Esophagus squamous epithelium (tissue), 5 donors: ENCODE measurements around the gene KLHL8. TPM values are rescaled to one million over a fixed set of nuclear protein-coding genes. Genes with fewer than 3 reads are reported as not detected.

Experiments used
- DNase-seq: peaks from one replicate; lab custom pipeline; 2025; lab: John Stamatoyannopoulos, UW
- H3K27ac ChIP-seq, 4 donors: fragments of 200-600 bp; sonication (generic); one replicate each; pipeline ENCODE4 v1.5.1; 2016 to 2019; ENCODE audit warnings: mild to moderate bottlenecking in 1 of 4
- H3K27me3 ChIP-seq, 4 donors: fragments of 200-600 bp; sonication (generic); 1 replicate in 3 of 4; 2 replicates in 1 of 4; pipeline versions ENCODE4 v1.5.1 to v1.6.0; 2017 to 2021; ENCODE audit warnings: antibody characterized with exemption in 1 of 4
- H3K36me3 ChIP-seq, 3 donors: fragments of 200-600 bp; sonication (generic); one replicate each; pipeline ENCODE4 v1.5.1; 2016 to 2019
- H3K4me1 ChIP-seq, 3 donors: fragments of 200-600 bp; sonication (generic); one replicate each; pipeline ENCODE4 v1.5.1; 2017 to 2019
- H3K4me3 ChIP-seq, 4 donors: fragments of 200-600 bp; sonication (generic); 1 replicate in 3 of 4; 2 replicates in 1 of 4; pipeline ENCODE4 v1.5.1; 2016 to 2019; ENCODE audit warnings: mild to moderate bottlenecking in 2 of 4, moderate library complexity in 1 of 4
- H3K9me3 ChIP-seq, 3 donors: fragments of 200-600 bp; sonication (generic); one replicate each; pipeline ENCODE4 v1.5.1; 2016 to 2019
- POLR2A ChIP-seq, 4 donors: fragments of 450-650 bp; IDR thresholded peaks; one replicate each; pipeline ENCODE4 v1.6.1; 2017; ENCODE audit warnings: antibody characterized with exemption in 4 of 4, mild to moderate bottlenecking in 4 of 4, moderate library complexity in 3 of 4
- WGBS, 2 donors: methylation state at CpG; one replicate each; pipeline ENCODE4 v1.1.5; 2018; 5-methylcytosine and 5-hydroxymethylcytosine counted together
- intact Hi-C: fragments of 100-400 bp; cut with DNase I; formaldehyde crosslinking; loops from one replicate; pipeline ENCODE4 v1.15.0; 2022
- total RNA-seq, 4 donors: library from RNA; depleted of rRNA; stranded (reverse); fragments of >200 nt; gene quantifications; one replicate each; pipeline ENCODE4 v1.1.0, GENCODE V29; 2016
- TF ChIP-seq, protein P1 (sequence below), 6 experiments: fragments of 450-650 bp in 4 of 6; fragments of 200-600 bp in 2 of 6; sonication (generic) in 2 of 6; IDR thresholded peaks; one replicate each; pipeline ENCODE4 v1.5.1; 2016 to 2019; ENCODE audit warnings: antibody characterized with exemption in 6 of 6, mild to moderate bottlenecking in 4 of 6, moderate library complexity in 4 of 6
- donor health status: DM: yes; HTN: yes; CAD: no.

Gene KLHL8
- total RNA-seq, 4 donors from 2014 or later: 4.4 to 9.9 (median 6.9) TPM

DNA sequence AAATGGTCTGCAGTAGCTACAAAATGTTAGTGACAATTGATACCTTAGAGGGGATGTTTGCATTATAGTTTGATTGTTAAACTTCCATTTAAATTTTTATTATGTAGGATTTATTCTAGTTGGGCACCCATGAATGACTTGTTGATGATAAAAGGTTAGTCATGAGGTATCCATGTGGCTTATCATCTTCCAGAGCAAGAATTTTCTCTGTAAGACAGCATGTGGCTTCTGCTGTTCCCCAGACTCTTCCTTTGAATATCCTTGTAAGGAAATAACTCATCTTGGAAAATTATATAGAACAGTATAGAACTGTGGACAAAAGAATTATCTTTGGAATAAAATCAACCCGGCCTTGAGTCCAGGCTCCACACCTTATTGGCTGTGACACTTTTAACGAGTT, 40.1 kb upstream of the KLHL8 start:
- no peak overlapping the region for H3K4me3 ChIP-seq
- TF ChIP-seq, protein P1, sequence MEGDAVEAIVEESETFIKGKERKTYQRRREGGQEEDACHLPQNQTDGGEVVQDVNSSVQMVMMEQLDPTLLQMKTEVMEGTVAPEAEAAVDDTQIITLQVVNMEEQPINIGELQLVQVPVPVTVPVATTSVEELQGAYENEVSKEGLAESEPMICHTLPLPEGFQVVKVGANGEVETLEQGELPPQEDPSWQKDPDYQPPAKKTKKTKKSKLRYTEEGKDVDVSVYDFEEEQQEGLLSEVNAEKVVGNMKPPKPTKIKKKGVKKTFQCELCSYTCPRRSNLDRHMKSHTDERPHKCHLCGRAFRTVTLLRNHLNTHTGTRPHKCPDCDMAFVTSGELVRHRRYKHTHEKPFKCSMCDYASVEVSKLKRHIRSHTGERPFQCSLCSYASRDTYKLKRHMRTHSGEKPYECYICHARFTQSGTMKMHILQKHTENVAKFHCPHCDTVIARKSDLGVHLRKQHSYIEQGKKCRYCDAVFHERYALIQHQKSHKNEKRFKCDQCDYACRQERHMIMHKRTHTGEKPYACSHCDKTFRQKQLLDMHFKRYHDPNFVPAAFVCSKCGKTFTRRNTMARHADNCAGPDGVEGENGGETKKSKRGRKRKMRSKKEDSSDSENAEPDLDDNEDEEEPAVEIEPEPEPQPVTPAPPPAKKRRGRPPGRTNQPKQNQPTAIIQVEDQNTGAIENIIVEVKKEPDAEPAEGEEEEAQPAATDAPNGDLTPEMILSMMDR (IDR thresholded peaks at IDR 0.05): no peak
- no peak for TF ChIP-seq POLR2A (IDR thresholded peaks at IDR 0.05)
- no peaks in the 10 kb centered on the region for H3K9me3 ChIP-seq
- no peaks in the 10 kb centered on the region for H3K27me3 ChIP-seq
- intact Hi-C loops: no loop called here
- H3K36me3 ChIP-seq: no peaks in the 10 kb centered on the region
- DNase-seq: no peak
- no peak overlapping the region for H3K27ac ChIP-seq
- H3K4me1 ChIP-seq: no peaks in the 10 kb centered on the region
- 88 to 93% methylated on average over 2 of the region's 2 CpGs for WGBS, 2 donors

DNA sequence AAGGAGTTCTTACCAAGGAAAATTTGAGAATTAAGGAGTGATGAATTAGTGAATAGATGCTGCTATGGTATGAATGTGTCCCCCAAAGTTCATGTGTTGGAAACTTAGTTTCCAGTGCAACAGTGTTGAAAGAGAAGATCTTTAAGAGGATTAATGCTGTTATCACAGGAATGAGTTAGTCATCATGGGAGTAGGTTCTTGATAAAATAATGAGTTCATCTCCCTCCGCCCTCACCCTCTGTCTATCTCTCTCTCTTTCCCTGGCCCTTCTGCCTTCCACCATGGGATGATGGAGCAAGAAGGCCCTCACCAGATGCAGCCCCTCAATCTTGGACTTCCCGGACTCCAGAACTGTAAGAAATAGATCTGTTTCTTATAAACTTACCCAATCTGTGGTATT, 38.3 kb upstream of the KLHL8 start:
- intact Hi-C loops: no loop called here
- WGBS, 2 donors: 91 to 94% methylated on average over 2 of the region's 2 CpGs
- DNase-seq: no peak

DNA sequence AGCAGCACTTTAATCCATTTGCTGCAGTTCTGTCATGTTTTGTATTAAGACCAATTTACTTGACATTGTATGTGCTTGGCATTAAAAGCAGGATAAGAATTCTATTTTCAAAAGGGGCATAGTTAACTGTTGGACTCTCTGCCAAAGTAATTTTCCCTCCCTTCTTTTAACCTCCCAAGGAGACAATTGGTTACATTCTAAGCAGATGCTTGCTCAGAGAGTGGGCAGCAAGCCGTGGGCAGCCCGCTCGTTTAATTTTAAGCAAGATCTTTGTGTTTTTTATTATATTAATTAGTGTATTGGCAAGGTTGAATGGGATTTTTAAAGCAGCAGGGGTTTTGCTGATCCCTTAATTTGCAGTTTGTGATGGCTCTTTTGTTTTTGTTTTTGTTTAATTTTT, 37.1 kb upstream of the KLHL8 start:
- no peak overlapping the region for H3K4me3 ChIP-seq
- H3K36me3 ChIP-seq: no peaks in the 10 kb centered on the region
- no peaks in the 10 kb centered on the region for H3K27me3 ChIP-seq
- H3K4me1 ChIP-seq: no peaks in the 10 kb centered on the region
- intact Hi-C loops: no loop called here
- TF ChIP-seq POLR2A (IDR thresholded peaks at IDR 0.05): no peak
- TF ChIP-seq, protein P1 (IDR thresholded peaks at IDR 0.05): no peak
- DNase-seq: no peak
- no peaks in the 10 kb centered on the region for H3K9me3 ChIP-seq
- no peak overlapping the region for H3K27ac ChIP-seq
- 20 to 53% methylated on average over 3 of the region's 3 CpGs for WGBS, 2 donors

More for the DNA sequence above, 38.3 kb upstream of the KLHL8 start:
- Histone ChIP-seq H3K27ac (no peak overlapping the region), H3K36me3 (no peaks in the 10 kb centered on the region), H3K4me3 (no peak overlapping the region), H3K27me3 (no peaks in the 10 kb centered on the region), H3K9me3 (no peaks in the 10 kb centered on the region), H3K4me1 (no peaks in the 10 kb centered on the region)
- TF ChIP-seq POLR2A (IDR thresholded peaks at IDR 0.05): no peak
- TF ChIP-seq, protein P1 (IDR thresholded peaks at IDR 0.05): no peak

DNA sequence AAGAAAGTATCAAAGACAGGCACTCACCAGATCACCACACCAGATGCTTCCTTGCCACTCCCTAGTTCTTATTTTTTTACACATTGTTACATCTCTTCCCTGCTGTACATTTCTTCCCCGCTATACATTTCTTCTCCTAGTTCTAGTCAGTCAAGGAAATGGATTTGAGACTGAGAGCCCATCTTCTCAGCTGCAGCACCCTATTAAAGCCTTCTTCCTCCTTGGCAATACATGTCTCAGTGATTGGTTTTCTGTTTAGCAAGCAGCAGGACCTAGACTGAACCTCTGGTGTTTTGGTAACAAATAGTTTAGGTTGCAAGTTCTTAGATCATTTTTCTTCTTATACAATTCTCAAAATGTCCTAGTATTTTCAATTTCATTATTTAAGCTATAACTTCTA, 35.3 kb upstream of the KLHL8 start:
- H3K9me3 ChIP-seq: no peaks in the 10 kb centered on the region
- no peaks in the 10 kb centered on the region for H3K36me3 ChIP-seq
- H3K27me3 ChIP-seq: no peaks in the 10 kb centered on the region
- DNase-seq: no peak
- TF ChIP-seq POLR2A (IDR thresholded peaks at IDR 0.05): no peak
- TF ChIP-seq, protein P1 (IDR thresholded peaks at IDR 0.05): no peak
- peaks cover 0 to 4% (median 0%) of the 10 kb centered on the region in 3 donors for H3K4me1 ChIP-seq
- H3K4me3 ChIP-seq: no peak overlapping the region
- H3K27ac ChIP-seq: no peak overlapping the region
- intact Hi-C loops: no loop called here
- 93 to 94% methylated on average over 1 of the region's 1 CpG for WGBS, 2 donors

DNA sequence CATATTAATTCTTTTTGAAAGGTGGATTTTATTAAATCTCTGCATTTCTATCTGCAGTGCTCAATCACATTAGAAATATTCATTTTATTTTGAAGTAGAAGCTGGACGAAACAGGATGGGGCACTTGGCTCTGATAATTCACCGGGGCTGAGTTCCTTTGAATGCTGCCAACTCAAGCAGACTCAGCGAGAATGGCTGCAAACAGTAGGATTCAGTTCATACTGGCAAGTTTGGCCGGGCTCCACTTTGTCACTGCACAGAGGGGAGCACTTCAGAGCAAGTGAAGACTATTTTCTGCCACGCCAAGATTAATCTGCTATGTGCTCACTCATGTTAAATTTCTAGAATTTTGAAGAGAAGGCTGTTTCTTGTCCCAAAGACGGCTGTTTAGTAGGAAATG, 30.7 kb upstream of the KLHL8 start:
- no peaks in the 10 kb centered on the region for H3K36me3 ChIP-seq
- H3K4me1 ChIP-seq: peaks cover 0 to 6% (median 0%) of the 10 kb centered on the region in 3 donors
- H3K27me3 ChIP-seq: no peaks in the 10 kb centered on the region
- DNase-seq: no peak
- H3K4me3 ChIP-seq: no peak overlapping the region
- TF ChIP-seq POLR2A (IDR thresholded peaks at IDR 0.05): no peak
- TF ChIP-seq, protein P1 (IDR thresholded peaks at IDR 0.05): no peak
- intact Hi-C loops: no loop called here
- 27 to 32% methylated on average over 6 of the region's 6 CpGs for WGBS, 2 donors
- no peak overlapping the region for H3K27ac ChIP-seq
- no peaks in the 10 kb centered on the region for H3K9me3 ChIP-seq
